H1 (cell line): Measurements from ENCODE around the gene ANKRD31. TPM values are rescaled to one million over a fixed set of nuclear protein-coding genes. Genes with fewer than 3 reads are reported as not detected.

Experiments
- CTCF ChIA-PET: fragments of 300-600 bp; sonication (Branson Sonifier 250); formaldehyde crosslinking; loops from one replicate; lab custom pipeline; 2021; ENCODE audit not compliant: partially characterized antibody; lab: Charles Lee
- POLR2A ChIA-PET: fragments of 300-600 bp; sonication (Branson Sonifier 250); formaldehyde crosslinking; loops from one replicate; lab custom pipeline; 2021; ENCODE audit warnings: inconsistent platforms; ENCODE audit not compliant: partially characterized antibody; lab: Charles Lee
- DNase-seq, 2 experiments: peaks; one replicate each; pipeline versions ENCODE4 v3.0.0 to v3.0.0-alpha.2; 2010 to 2022; ENCODE audit warnings: low spot score in 2 of 2, low read depth in 1 of 2, mixed read lengths in 1 of 2
- FAIRE-seq: peaks from 2 replicates; lab custom pipeline; 2011; peaks lifted over from hg19 to GRCh38; lab: Jason Lieb, UNC
- H2AFZ ChIP-seq: 2 replicates; pipeline ENCODE4 v1.8.1; 2012; ENCODE audit warnings: low read length, inconsistent platforms
- H2AK5ac ChIP-seq: 2 replicates; pipeline ENCODE4 v1.6.1; 2013; ENCODE audit warnings: low read depth, low read length
- H2BK120ac ChIP-seq: replicated peaks from 2 replicates; pipeline ENCODE3; 2013; ENCODE audit warnings: low read depth, low read length, inconsistent platforms
- H2BK12ac ChIP-seq: 2 replicates; pipeline ENCODE4 v1.6.1; 2013; ENCODE audit warnings: low read depth, low read length
- H2BK15ac ChIP-seq: 2 replicates; pipeline ENCODE4 v1.6.1; 2013; ENCODE audit warnings: low read length
- H2BK20ac ChIP-seq: 2 replicates; pipeline ENCODE4 v1.6.1; 2013; ENCODE audit warnings: low read length
- H2BK5ac ChIP-seq: 2 replicates; pipeline ENCODE4 v1.6.1; 2013; ENCODE audit warnings: low read depth, low read length
- H3K14ac ChIP-seq: 2 replicates; pipeline ENCODE4 v1.6.1; 2013; ENCODE audit warnings: inconsistent platforms; ENCODE audit not compliant: insufficient read length
- H3K18ac ChIP-seq: 2 replicates; pipeline ENCODE4 v1.6.1; 2013; ENCODE audit warnings: low read length; ENCODE audit errors: extremely low read depth
- H3K23ac ChIP-seq: 2 replicates; pipeline ENCODE4 v1.6.1; 2013; ENCODE audit warnings: inconsistent platforms; ENCODE audit not compliant: insufficient read length
- H3K23me2 ChIP-seq: 2 replicates; pipeline ENCODE4 v1.6.1; 2013; ENCODE audit warnings: low read depth, low read length
- H3K27ac ChIP-seq: 2 replicates; pipeline ENCODE4 v1.6.1; 2011; ENCODE audit warnings: low read depth, low read length, inconsistent platforms
- H3K27me3 ChIP-seq, 4 experiments: replicated peaks in 1 of 4; 1 replicate in 1 of 4; 2 replicates in 3 of 4; pipeline versions ENCODE4 v1.6.1 to v1.8.1; 2011 to 2013; ENCODE audit warnings: low read length in 3 of 4, mild to moderate bottlenecking in 3 of 4, inconsistent platforms in 2 of 4, mixed read lengths in 2 of 4, moderate library complexity in 1 of 4; ENCODE audit not compliant: control insufficient read depth in 3 of 4, insufficient read depth in 3 of 4; ENCODE audit errors: extremely low read depth in 1 of 4
- H3K36me3 ChIP-seq, 4 experiments: 2 replicates each; pipeline versions ENCODE4 v1.6.1 to v1.8.1; 2011 to 2013; ENCODE audit warnings: mild to moderate bottlenecking in 4 of 4, low read length in 3 of 4, moderate library complexity in 2 of 4, control low read depth in 1 of 4, inconsistent platforms in 1 of 4; ENCODE audit not compliant: insufficient read depth in 4 of 4, control insufficient read depth in 2 of 4
- H3K4ac ChIP-seq: replicated peaks from 2 replicates; pipeline ENCODE3; 2013; ENCODE audit warnings: low read length, low read depth, mixed read lengths, inconsistent platforms; ENCODE audit not compliant: insufficient read length
- H3K4me1 ChIP-seq, 4 experiments: replicated peaks in 1 of 4; 1 replicate in 1 of 4; 2 replicates in 3 of 4; pipeline versions ENCODE4 v1.6.1 to v1.8.1; 2011 to 2013; ENCODE audit warnings: low read length in 3 of 4, inconsistent platforms in 2 of 4, mixed read lengths in 1 of 4; ENCODE audit not compliant: insufficient read depth in 4 of 4, control insufficient read depth in 3 of 4
- H3K4me2 ChIP-seq, 2 experiments: 2 replicates each; pipeline versions ENCODE4 v1.6.1 to v1.8.1; 2011 to 2013; ENCODE audit warnings: low read depth in 2 of 2, low read length in 2 of 2, control low read depth in 1 of 2, inconsistent platforms in 1 of 2, mild to moderate bottlenecking in 1 of 2; ENCODE audit not compliant: insufficient read depth in 1 of 2
- H3K4me3 ChIP-seq, 4 experiments: fragments of 200-600, 300-600 bp in 1 of 4; sonication (generic), shearing (Covaris generic), sonication (Bioruptor Twin) in 1 of 4; 2 replicates each; pipeline versions ENCODE4 v1.5.1 to v1.8.1; 2011 to 2016; ENCODE audit warnings: low read length in 4 of 4, low read depth in 3 of 4, control low read depth in 2 of 4, inconsistent platforms in 2 of 4, mild to moderate bottlenecking in 2 of 4, mixed read lengths in 1 of 4, moderate library complexity in 1 of 4; ENCODE audit not compliant: insufficient read depth in 2 of 4; ENCODE audit errors: extremely low read depth in 1 of 4
- H3K56ac ChIP-seq: replicated peaks from 2 replicates; pipeline ENCODE3; 2013; ENCODE audit warnings: low read depth, mild to moderate bottlenecking, mixed read lengths, low read length, inconsistent platforms; ENCODE audit not compliant: insufficient read length
- H3K79me1 ChIP-seq: 2 replicates; pipeline ENCODE4 v1.6.1; 2013; ENCODE audit warnings: low read depth, low read length, control low read depth
- H3K79me2 ChIP-seq, 2 experiments: 2 replicates each; pipeline versions ENCODE4 v1.6.1 to v1.8.1; 2012 to 2013; ENCODE audit warnings: low read length in 2 of 2, mild to moderate bottlenecking in 2 of 2, inconsistent platforms in 1 of 2; ENCODE audit not compliant: insufficient read depth in 2 of 2, control insufficient read depth in 1 of 2
- H3K9ac ChIP-seq, 4 experiments: replicated peaks in 1 of 4; 1 replicate in 1 of 4; 2 replicates in 3 of 4; pipeline versions ENCODE4 v1.6.1 to v1.8.1; 2011 to 2013; ENCODE audit warnings: low read depth in 3 of 4, low read length in 3 of 4, control low read depth in 2 of 4, mild to moderate bottlenecking in 2 of 4, moderate library complexity in 2 of 4, inconsistent platforms in 1 of 4; ENCODE audit errors: extremely low read depth in 1 of 4
- H3K9me3 ChIP-seq, 2 experiments: 2 replicates each; pipeline versions ENCODE4 v1.6.1 to v1.8.1; 2012 to 2013; ENCODE audit warnings: mild to moderate bottlenecking in 2 of 2, moderate library complexity in 2 of 2, control low read depth in 1 of 2, inconsistent platforms in 1 of 2, low read depth in 1 of 2, low read length in 1 of 2, mixed read lengths in 1 of 2; ENCODE audit not compliant: insufficient read depth in 2 of 2
- H4K20me1 ChIP-seq, 2 experiments: replicated peaks in 1 of 2; 2 replicates each; pipeline versions ENCODE3 to v1.8.1; 2011 to 2013; ENCODE audit warnings: inconsistent platforms in 2 of 2, low read length in 2 of 2, mild to moderate bottlenecking in 1 of 2; ENCODE audit not compliant: insufficient read depth in 2 of 2, control insufficient read depth in 1 of 2
- H4K5ac ChIP-seq: 2 replicates; pipeline ENCODE4 v1.6.1; 2013; ENCODE audit warnings: low read length, low read depth, mixed read lengths, inconsistent platforms; ENCODE audit not compliant: insufficient read length
- H4K8ac ChIP-seq: 2 replicates; pipeline ENCODE4 v1.8.0; 2013; ENCODE audit warnings: mild to moderate bottlenecking, moderate library complexity, low read length, inconsistent platforms; ENCODE audit not compliant: insufficient read depth; ENCODE audit errors: extremely low read depth
- H4K91ac ChIP-seq: replicated peaks from 2 replicates; pipeline ENCODE3; 2013; ENCODE audit warnings: low read length, mixed read lengths, inconsistent platforms; ENCODE audit not compliant: insufficient read length
- CEBPB ChIP-seq: IDR thresholded peaks from 2 replicates; pipeline ENCODE4 v1.6.1; 2012; ENCODE audit warnings: low read depth, low read length
- CHD2 ChIP-seq: IDR thresholded peaks from 2 replicates; pipeline ENCODE4 v1.6.1; 2012; ENCODE audit warnings: low read length, improper control_type of control experiment
- CREB1 ChIP-seq: IDR thresholded peaks from 2 replicates; pipeline ENCODE4 v1.6.1; 2012; ENCODE audit warnings: inconsistent platforms
- HDAC6 ChIP-seq: IDR thresholded peaks from one replicate; pipeline ENCODE4 v1.7.1; 2012; ENCODE audit warnings: low read depth, mild to moderate bottlenecking, inconsistent platforms, low read length, moderate library complexity
- JUND ChIP-seq: IDR thresholded peaks from 2 replicates; pipeline ENCODE4 v1.6.1; 2011; ENCODE audit warnings: mild to moderate bottlenecking, improper control_type of control experiment, low read length
- KDM4A ChIP-seq: IDR thresholded peaks from one replicate; pipeline ENCODE4 v1.7.1; 2012; ENCODE audit warnings: low read depth, mild to moderate bottlenecking, moderate library complexity, low read length, inconsistent platforms; ENCODE audit not compliant: severe bottlenecking
- KDM5A ChIP-seq: fragments of 200-600 bp; IDR thresholded peaks from 2 replicates; pipeline ENCODE4 v1.7.1; 2012; ENCODE audit warnings: mild to moderate bottlenecking, low read length, inconsistent platforms, mixed read lengths
- NANOG ChIP-seq: IDR thresholded peaks from 2 replicates; pipeline ENCODE4 v1.6.1; 2011; ENCODE audit warnings: low read length, low read depth, mild to moderate bottlenecking, inconsistent platforms; ENCODE audit not compliant: insufficient read depth, poor library complexity, severe bottlenecking
- POLR2A ChIP-seq, 2 experiments: IDR thresholded peaks; 1 replicate in 1 of 2; 2 replicates in 1 of 2; pipeline ENCODE4 v1.6.1; 2011; ENCODE audit warnings: low read depth in 2 of 2, low read length in 2 of 2, mild to moderate bottlenecking in 2 of 2; ENCODE audit errors: control extremely low read depth in 1 of 2
- POU5F1 ChIP-seq: IDR thresholded peaks from 2 replicates; pipeline ENCODE4 v1.6.1; 2011; ENCODE audit warnings: low read depth, mild to moderate bottlenecking, low read length, moderate library complexity
- SIRT6 ChIP-seq: IDR thresholded peaks from one replicate; pipeline ENCODE4 v1.7.1; 2012; ENCODE audit warnings: low read length, inconsistent platforms
- SIX5 ChIP-seq: IDR thresholded peaks from 2 replicates; pipeline ENCODE4 v1.6.1; 2011; ENCODE audit warnings: mild to moderate bottlenecking, low read depth, low read length
- SP1 ChIP-seq: IDR thresholded peaks from 2 replicates; pipeline ENCODE4 v1.6.1; 2011; ENCODE audit warnings: low read depth, low read length
- SP4 ChIP-seq: IDR thresholded peaks from 2 replicates; pipeline ENCODE4 v1.6.1; 2012; ENCODE audit warnings: low read length, inconsistent platforms
- SRF ChIP-seq: IDR thresholded peaks from 2 replicates; pipeline ENCODE4 v1.6.1; 2011; ENCODE audit warnings: mild to moderate bottlenecking, low read depth, low read length, moderate library complexity
- SUZ12 ChIP-seq: fragments of 200-600 bp; sonication (generic); IDR thresholded peaks from 2 replicates; pipeline ENCODE4 v1.6.1; 2012; ENCODE audit warnings: mild to moderate bottlenecking, inconsistent platforms, low read length, moderate library complexity, mixed read lengths
- WGBS, 2 experiments: shearing (Covaris generic) in 1 of 2; methylation state at CpG; one replicate each; pipeline versions ENCODE4 v1.1.6 to v1.1.7; 2013 to 2015; ENCODE audit warnings: low lambda C conversion rate in 2 of 2, mixed read lengths in 2 of 2, inconsistent platforms in 1 of 2, low coverage in 1 of 2, missing lambda C conversion rate in 1 of 2; ENCODE audit not compliant: insufficient replicate concordance in 2 of 2, insufficient coverage in 1 of 2, insufficient read length in 1 of 2; ENCODE audit errors: extremely low coverage in 1 of 2, missing lambda C conversion rate in 1 of 2; 5-methylcytosine and 5-hydroxymethylcytosine counted together
- polyA plus RNA-seq, 7 experiments: library from polyadenylated mRNA; depleted of rRNA in 3 of 7; stranded (reverse) in 5 of 7; unstranded in 2 of 7; fragments of >200 nt in 5 of 7; fragments of 200-250 nt in 2 of 7; gene quantifications; 1 replicate in 5 of 7; 2 replicates in 1 of 7; 4 replicates in 1 of 7; pipeline versions ENCODE4 v1.2.1 to v1.2.3, GENCODE V29; 2011 to 2013; ENCODE audit warnings: missing spikeins in 2 of 7, mixed read lengths in 2 of 7
- total RNA-seq: library from RNA; stranded (reverse); fragmentation: NEBNext Ultra II Directional; extraction: Animal tissue kit (Norgen Biotek cat#: 25700); gene quantifications from 2 replicates; pipeline ENCODE4 v1.2.1, GENCODE V29; 2021
- TF ChIP-seq, protein P1 (sequence below): IDR thresholded peaks from 2 replicates; pipeline ENCODE4 v1.6.1; 2011; ENCODE audit warnings: low read depth, mild to moderate bottlenecking, low read length; ENCODE audit not compliant: insufficient read depth

ANKRD31 gene
- total and polyA plus RNA-seq, 2 of the 8 experiments (the other 6 are each of a cell fraction or from before 2014, with no cell fraction given): 0.05 to 0.06 TPM

DNA sequence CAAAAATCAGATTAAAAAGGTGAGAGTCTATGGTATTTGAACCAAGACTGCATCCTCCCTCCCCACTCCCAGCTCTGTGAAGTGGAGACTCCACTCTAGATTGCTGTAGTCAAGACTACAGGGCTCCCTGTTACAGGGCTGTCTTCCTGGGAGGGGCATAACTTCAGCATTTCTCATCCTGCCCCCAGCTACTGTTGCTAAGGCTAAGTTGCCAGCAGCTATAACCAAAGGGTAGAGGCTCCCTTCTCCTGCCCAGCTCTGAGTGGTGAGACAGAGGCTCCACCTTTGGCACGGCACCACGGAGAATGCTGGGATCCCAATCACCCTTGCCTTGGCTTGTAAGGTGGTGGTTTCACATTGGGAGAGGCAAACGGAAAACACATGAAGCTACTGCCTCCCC, 145.1 kb downstream of the ANKRD31 start:
- no peak overlapping the region for H2BK120ac ChIP-seq
- no peak overlapping the region for H4K91ac ChIP-seq
- H3K18ac ChIP-seq: no peak overlapping the region
- H3K36me3 ChIP-seq: no peaks in the 10 kb centered on the region
- DNase-seq (no peak), FAIRE-seq (no peak)
- H2BK20ac ChIP-seq: no peak overlapping the region
- no peak overlapping the region for H3K14ac ChIP-seq
- TF ChIP-seq SUZ12: no peak
- no peak for TF ChIP-seq KDM5A
- no peak for TF ChIP-seq SIRT6
- no peak for TF ChIP-seq POLR2A (IDR thresholded peaks at IDR 0.05; ENCODE audit: control extremely low read depth in 1 of 2, low read depth in 2 of 2, low read length in 2 of 2)
- no peak for TF ChIP-seq KDM4A
- no peak for TF ChIP-seq SRF
- no peak for TF ChIP-seq POU5F1
- TF ChIP-seq JUND: no peak
- no peak for TF ChIP-seq CEBPB
- no peak for TF ChIP-seq CREB1
- no peak for TF ChIP-seq HDAC6
- no peak for TF ChIP-seq CHD2
- no peak for TF ChIP-seq SP1
- no peak for TF ChIP-seq SIX5
- no peak for TF ChIP-seq SP4
- TF ChIP-seq NANOG: no peak
- TF ChIP-seq, protein P1, sequence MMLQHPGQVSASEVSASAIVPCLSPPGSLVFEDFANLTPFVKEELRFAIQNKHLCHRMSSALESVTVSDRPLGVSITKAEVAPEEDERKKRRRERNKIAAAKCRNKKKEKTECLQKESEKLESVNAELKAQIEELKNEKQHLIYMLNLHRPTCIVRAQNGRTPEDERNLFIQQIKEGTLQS: no peak
- no peak overlapping the region for H3K56ac ChIP-seq
- H4K5ac ChIP-seq: no peak overlapping the region
- H3K4me1 ChIP-seq: no peaks in the 10 kb centered on the region
- H3K9me3 ChIP-seq: no peaks in the 10 kb centered on the region
- peak overlapping the region; percentile 64 for H2AFZ ChIP-seq
- no peaks in the 10 kb centered on the region for H4K20me1 ChIP-seq
- no peak overlapping the region for H2AK5ac ChIP-seq
- H3K23ac ChIP-seq: no peak overlapping the region
- H2BK15ac ChIP-seq: no peak overlapping the region
- H3K79me2 ChIP-seq: no peaks in the 10 kb centered on the region
- WGBS, 2 experiments: 82% methylated on average over 3 of the region's 3 CpGs; no CpG with 5 or more reads in 1 of the 2 experiments
- H3K27me3 ChIP-seq: no peaks in the 10 kb centered on the region
- H3K27ac ChIP-seq: no peak overlapping the region
- CTCF ChIA-PET: interaction anchor here (0.7 to 1.6 kb wide), 4 partner anchors 21 to 66 kb away, joined by 3 to 4 read pairs (median 3); no protein-coding TSS in a partner anchor
- H3K79me1 ChIP-seq: no peaks in the 10 kb centered on the region
- POLR2A ChIA-PET: no interaction called here
- H2BK12ac ChIP-seq: no peak overlapping the region
- H3K4ac ChIP-seq: no peak overlapping the region
- H3K9ac ChIP-seq: no peak overlapping the region
- no peak overlapping the region for H3K4me2 ChIP-seq
- no peak overlapping the region for H3K4me3 ChIP-seq
- H2BK5ac ChIP-seq: 0 out of 2 replicates have a peak overlapping the region, but pooled peaks have one; percentile 18
- no peaks in the 10 kb centered on the region; the same call in 1 of the 2 replicates for H3K23me2 ChIP-seq
- no peak overlapping the region for H4K8ac ChIP-seq
